ENCODE measurements around the gene SERPINB10.

Gene SERPINB10

GRCh38 chr18:63907664-63908063, at the start of gene SERPINB10:
Gene SERPINB10, plus strand, starts transcription at chr18:63907958. Its CDS starts 7,553 bp downstream, at chr18:63915511.
- DNase-seq, result peak; percentile 79

GRCh38 chr18:63858456-63858855, 49.3 kb upstream of the SERPINB10 start:
- DNase-seq, result no peak

DNA sequence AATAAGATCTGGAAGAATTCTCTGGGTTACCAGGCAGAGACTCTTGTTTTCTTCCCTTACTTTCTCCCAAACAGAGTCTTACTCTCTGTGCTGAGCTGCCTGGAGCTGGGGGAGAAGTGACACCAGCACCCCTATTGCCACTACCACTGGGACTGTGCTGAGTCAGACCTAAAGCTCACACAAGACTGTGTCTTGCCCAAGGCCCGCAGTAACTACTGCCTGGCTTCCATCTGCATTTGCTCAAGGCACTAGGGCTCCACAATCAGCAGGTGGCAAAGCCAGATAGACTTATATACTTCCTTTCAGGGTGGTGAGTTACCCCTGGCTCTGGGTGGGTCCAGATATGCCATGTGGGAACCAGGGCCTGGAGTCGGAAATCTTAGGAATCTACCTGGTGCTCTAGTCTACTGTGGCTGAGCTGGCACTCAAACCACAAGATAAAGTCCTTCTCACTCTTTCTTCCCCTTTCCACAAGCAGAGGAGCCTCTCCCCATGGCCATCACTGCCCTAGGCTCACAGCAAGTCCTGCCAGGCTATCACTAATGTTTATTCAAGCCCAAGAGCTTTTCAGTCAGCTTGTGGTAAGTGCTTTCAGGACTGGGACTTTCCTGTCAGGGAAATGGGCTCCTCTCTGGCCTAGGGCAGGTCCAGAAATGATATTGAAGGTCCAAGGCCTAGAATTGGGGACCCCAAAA, 47.8 kb upstream of the SERPINB10 start:
- DNase-seq, result no peak

GRCh38 chr18:63860531-63860930, 47.2 kb upstream of the SERPINB10 start:
- no peak for DNase-seq

- no peak for DNase-seq
Measured at GRCh38 chr18:63867368-63868125, 40.2 kb upstream of the SERPINB10 start.

- no peak for DNase-seq
Measured at GRCh38 chr18:63868546-63868945, 39.2 kb upstream of the SERPINB10 start.

- DNase-seq, result no peak
Measured at GRCh38 chr18:63869374-63869773, 38.4 kb upstream of the SERPINB10 start.

DNA sequence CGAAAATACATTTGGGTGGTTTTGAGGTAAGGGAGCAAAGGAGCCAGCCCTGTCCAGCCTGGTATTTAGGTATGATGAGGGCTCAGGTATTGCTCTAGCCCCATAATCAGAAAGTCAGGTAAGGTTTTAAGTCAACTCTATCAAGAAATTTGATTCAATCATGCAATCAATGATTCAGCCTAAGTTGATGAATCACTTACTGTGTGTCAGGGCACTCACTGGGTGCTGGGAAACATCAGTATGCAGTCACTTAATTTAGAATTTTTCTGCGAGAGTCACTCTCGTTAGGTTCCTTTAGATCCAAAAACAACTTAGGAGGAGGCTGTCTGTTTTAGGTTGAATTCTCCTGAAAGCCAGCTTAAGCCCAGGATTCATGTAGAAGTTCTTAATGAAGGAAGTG, 37.9 kb upstream of the SERPINB10 start:
- DNase-seq, result no peak

DNA sequence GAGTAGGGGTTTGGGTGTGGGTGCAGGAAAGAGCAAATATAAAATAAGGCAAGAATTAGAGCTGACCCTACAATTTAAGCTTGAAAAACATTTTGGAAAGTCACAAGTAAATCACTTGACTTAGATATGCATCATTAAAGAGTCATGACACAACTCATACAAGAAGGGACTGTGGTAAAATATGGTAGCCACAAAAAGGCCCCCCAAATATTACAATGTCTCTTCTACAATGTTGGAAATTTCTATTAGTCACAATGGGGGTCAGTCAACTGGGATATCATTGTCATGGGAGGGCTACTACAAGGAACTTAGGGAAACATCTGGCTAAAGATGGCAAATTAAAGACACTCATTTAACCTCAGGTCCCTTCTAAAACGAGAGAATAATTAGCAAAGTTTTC, 35.9 kb upstream of the SERPINB10 start:
- no peak for DNase-seq

DNA sequence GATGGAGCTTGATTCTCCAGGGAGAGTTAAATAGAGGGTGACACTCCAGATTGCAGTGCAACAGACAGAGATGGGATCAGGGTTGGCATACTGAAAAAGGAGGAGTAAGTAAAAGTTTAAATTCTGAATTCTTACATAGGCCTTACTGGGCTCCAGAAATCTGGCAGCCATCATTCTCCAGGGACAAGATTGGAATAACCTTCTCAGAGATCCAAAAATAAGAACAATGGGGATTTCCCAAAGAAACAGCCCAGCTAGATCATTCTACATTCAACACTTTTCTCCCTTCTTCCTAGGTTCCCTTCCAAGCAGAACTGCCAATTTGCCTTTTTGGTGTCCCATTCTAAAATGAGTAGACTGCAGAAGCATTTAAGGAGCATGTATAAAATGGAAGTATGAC, 35.2 kb upstream of the SERPINB10 start:
- no peak for DNase-seq

- DNase-seq, result peak; percentile 47
Measured at GRCh38 chr18:63878343-63878742, 29.4 kb upstream of the SERPINB10 start.

GRCh38 chr18:63878925-63879324, 28.8 kb upstream of the SERPINB10 start:
- DNase-seq, result no peak

GRCh38 chr18:63879709-63880108, 28.0 kb upstream of the SERPINB10 start:
- DNase-seq, result no peak

- no peak for DNase-seq
Measured at GRCh38 chr18:63881851-63882250, 25.9 kb upstream of the SERPINB10 start.

- no peak for DNase-seq
Measured at GRCh38 chr18:63882333-63883141, 25.2 kb upstream of the SERPINB10 start.

GRCh38 chr18:63883617-63884016, 24.1 kb upstream of the SERPINB10 start:
- DNase-seq, result no peak

- peak; percentile 10 for DNase-seq
Measured at GRCh38 chr18:63887424-63887823, 20.3 kb upstream of the SERPINB10 start, which contains the start of gene SERPINB2. Gene SERPINB2, plus strand, starts transcription at chr18:63887705. Its CDS starts 3,740 bp downstream, at chr18:63891445.

DNA sequence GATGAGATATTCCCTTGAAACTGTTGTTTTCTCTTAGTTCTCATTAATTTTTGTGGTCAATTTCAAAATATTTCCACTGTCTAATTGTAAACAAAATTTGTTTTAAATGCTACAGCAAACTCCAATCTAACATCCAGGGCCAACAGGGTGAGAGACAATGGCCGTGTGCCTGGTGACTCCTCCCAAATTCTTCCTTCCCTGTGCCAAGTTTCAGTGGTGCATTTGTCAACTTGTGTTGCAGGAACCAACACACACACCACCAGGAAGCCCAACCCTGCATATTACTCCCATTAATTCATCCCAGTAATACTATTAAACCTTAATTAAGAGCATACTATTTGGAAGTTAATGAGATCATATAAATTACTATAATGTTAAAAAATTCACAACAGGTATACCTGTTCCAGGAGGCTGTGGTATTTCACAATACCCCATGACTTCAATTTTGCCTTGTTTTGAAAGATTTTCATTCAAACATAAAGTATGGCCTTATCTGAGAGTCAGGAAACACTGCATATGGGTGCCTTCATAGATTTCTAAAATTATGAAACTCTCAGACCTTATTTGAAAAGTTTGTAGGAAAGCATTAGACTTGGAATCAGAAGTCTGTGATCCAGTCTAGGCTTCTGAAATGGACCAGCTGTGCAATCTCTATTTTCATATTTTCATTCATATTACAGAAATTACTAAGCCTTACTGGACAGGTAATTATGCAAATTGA, 19.1 kb upstream of the SERPINB10 start:
- DNase-seq, result no peak

GRCh38 chr18:63889626-63890025, 18.1 kb upstream of the SERPINB10 start:
- peak; percentile 83 for DNase-seq

DNA sequence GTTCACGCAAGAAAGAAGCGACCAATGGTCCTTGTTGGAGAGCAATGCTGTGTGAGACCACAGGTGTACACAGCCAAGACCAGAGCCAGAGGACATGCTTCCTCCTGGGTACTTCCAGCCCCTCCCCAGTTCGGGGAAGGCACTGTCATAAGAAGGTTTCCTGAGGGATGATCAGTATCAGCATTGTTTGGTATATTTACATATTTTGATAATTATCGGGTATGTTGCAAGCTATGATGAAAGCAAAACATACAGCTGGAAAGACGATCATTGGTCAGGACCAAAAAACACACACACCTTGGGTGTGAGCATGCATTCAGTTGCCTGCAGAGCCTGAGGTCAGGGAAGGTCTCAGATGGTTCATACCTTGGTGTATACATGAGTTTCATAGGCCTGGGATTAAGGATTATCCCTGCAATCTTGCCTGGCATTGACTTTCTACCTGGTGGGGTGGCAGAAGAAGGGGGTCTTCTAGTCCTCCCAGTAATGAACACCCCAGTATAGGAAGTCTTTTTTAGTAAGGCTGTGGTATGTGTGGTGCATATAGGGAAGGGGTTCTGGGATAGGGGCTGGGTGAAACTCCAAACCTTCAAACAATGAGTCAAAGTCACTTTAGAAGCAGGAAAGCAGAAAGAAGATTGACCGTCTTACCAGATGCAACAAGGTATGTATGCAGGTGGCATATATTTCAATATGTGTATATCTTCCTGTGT, 17.4 kb upstream of the SERPINB10 start:
- DNase-seq, result no peak

DNA sequence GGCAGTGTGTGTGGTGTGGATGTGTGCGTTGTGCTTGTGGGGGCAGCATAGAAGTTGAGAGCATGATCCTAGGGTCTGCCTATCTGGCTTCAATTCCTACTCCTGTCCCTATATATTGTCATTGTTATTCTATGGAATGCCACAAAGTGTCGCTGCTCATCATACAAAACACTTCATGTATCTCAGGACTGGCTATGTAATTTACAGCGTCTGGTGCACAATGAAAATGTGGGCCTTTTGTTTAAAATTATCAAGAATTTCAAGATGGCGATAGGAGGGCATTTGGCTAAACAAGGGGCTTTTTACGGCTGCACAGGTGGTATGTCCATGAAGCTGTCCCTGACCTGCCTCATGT, 16.8 kb upstream of the SERPINB10 start:
- peak; percentile 58 for DNase-seq

DNA sequence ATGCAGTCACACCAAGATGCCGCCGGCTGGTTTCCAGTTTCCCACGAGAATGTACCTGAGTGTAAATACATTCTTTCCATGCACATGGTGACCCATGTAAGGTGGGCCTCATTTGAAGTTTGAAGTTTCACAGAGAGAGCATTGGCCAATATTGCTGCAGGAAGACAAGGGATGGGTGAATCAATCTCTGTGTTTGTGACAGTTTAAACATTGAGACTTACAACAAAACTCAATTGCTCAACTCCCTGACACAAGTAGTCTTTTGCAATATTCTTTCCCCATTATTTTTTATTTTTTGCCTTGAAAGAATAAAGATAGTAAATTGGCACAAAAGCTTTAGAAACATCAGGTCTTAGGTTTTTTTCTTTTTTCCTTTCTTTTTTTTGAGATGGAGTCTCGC, 15.2 kb upstream of the SERPINB10 start:
- DNase-seq, result peak; percentile 39
